H1 (cell line): ENCODE data around the gene VGF. TPM values are rescaled to one million over a fixed set of nuclear protein-coding genes. Genes with fewer than 3 reads are reported as not detected.

Experiments used
- HDAC6 ChIP-seq: IDR thresholded peaks from one replicate; pipeline ENCODE4 v1.7.1; 2012; ENCODE audit warnings: low read depth, mild to moderate bottlenecking, inconsistent platforms, low read length, moderate library complexity
- KDM4A ChIP-seq: IDR thresholded peaks from one replicate; pipeline ENCODE4 v1.7.1; 2012; ENCODE audit warnings: low read depth, mild to moderate bottlenecking, moderate library complexity, low read length, inconsistent platforms; ENCODE audit not compliant: severe bottlenecking
- RXRA ChIP-seq: IDR thresholded peaks from 2 replicates; pipeline ENCODE4 v1.6.1; 2011; ENCODE audit warnings: low read depth, mild to moderate bottlenecking, low read length, moderate library complexity; ENCODE audit not compliant: insufficient read depth
- SIX5 ChIP-seq: IDR thresholded peaks from 2 replicates; pipeline ENCODE4 v1.6.1; 2011; ENCODE audit warnings: mild to moderate bottlenecking, low read depth, low read length
- polyA plus RNA-seq, 7 experiments: library from polyadenylated mRNA; depleted of rRNA in 3 of 7; stranded (reverse) in 5 of 7; unstranded in 2 of 7; fragments of >200 nt in 5 of 7; fragments of 200-250 nt in 2 of 7; gene quantifications; 1 replicate in 5 of 7; 2 replicates in 1 of 7; 4 replicates in 1 of 7; pipeline versions ENCODE4 v1.2.1 to v1.2.3, GENCODE V29; 2011 to 2013; ENCODE audit warnings: missing spikeins in 2 of 7, mixed read lengths in 2 of 7
- total RNA-seq: library from RNA; stranded (reverse); fragmentation: NEBNext Ultra II Directional; extraction: Animal tissue kit (Norgen Biotek cat#: 25700); gene quantifications from 2 replicates; pipeline ENCODE4 v1.2.1, GENCODE V29; 2021

VGF gene
- total and polyA plus RNA-seq, 2 of the 8 experiments (the other 6 are each of a cell fraction or from before 2014, with no cell fraction given): 1.6 to 7.0 TPM

- TF ChIP-seq RXRA (no peak), KDM4A (no peak), SIX5 (no peak), HDAC6 (no peak)
Observed at GRCh38 chr7:101120315-101120714, 45.1 kb downstream of the VGF start (continued).
